ENCODE measurements around the gene MPHOSPH8.

GRCh38 chr13:19658831-19659230, 25.4 kb downstream of the MPHOSPH8 start:
- TF ChIP-seq MAFK (IDR thresholded peaks at IDR 0.05; ENCODE audit: low read depth, low read length) = no peak
- TF ChIP-seq, protein P1, sequence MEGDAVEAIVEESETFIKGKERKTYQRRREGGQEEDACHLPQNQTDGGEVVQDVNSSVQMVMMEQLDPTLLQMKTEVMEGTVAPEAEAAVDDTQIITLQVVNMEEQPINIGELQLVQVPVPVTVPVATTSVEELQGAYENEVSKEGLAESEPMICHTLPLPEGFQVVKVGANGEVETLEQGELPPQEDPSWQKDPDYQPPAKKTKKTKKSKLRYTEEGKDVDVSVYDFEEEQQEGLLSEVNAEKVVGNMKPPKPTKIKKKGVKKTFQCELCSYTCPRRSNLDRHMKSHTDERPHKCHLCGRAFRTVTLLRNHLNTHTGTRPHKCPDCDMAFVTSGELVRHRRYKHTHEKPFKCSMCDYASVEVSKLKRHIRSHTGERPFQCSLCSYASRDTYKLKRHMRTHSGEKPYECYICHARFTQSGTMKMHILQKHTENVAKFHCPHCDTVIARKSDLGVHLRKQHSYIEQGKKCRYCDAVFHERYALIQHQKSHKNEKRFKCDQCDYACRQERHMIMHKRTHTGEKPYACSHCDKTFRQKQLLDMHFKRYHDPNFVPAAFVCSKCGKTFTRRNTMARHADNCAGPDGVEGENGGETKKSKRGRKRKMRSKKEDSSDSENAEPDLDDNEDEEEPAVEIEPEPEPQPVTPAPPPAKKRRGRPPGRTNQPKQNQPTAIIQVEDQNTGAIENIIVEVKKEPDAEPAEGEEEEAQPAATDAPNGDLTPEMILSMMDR (conservative IDR thresholded peaks at IDR 0.05; ENCODE audit: low read depth, low read length) = no peak
- no peak for TF ChIP-seq RFX5 (IDR thresholded peaks at IDR 0.05; ENCODE audit: low read depth, low read length)
- no peak for TF ChIP-seq CHD1 (IDR thresholded peaks at IDR 0.05; ENCODE audit: low read depth, low read length)
- TF ChIP-seq MAZ (IDR thresholded peaks at IDR 0.05; ENCODE audit: borderline replicate concordance, low read depth, low read length) = no peak
- TF ChIP-seq BHLHE40 (IDR thresholded peaks at IDR 0.05; ENCODE audit: low read depth, low read length) = no peak
- TF ChIP-seq FOS (IDR thresholded peaks at IDR 0.05; ENCODE audit: low read depth, low read length) = no peak
- TF ChIP-seq, protein P2, sequence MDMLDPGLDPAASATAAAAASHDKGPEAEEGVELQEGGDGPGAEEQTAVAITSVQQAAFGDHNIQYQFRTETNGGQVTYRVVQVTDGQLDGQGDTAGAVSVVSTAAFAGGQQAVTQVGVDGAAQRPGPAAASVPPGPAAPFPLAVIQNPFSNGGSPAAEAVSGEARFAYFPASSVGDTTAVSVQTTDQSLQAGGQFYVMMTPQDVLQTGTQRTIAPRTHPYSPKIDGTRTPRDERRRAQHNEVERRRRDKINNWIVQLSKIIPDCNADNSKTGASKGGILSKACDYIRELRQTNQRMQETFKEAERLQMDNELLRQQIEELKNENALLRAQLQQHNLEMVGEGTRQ (IDR thresholded peaks at IDR 0.05; ENCODE audit: low read depth, low read length) = no peak
- no peak for TF ChIP-seq POLR2A (IDR thresholded peaks at IDR 0.05; ENCODE audit: low read depth, low read length)
- TF ChIP-seq CEBPB (IDR thresholded peaks at IDR 0.05; ENCODE audit: low read depth, low read length) = no peak
- TF ChIP-seq MXI1 (IDR thresholded peaks at IDR 0.05; ENCODE audit: borderline replicate concordance, low read depth, low read length) = no peak
- no peak for TF ChIP-seq RCOR1 (IDR thresholded peaks at IDR 0.05; ENCODE audit: insufficient replicate concordance, low read length)
